IMR-90 (cell line): Measurements from ENCODE around the gene TAGLN2. TPM values are rescaled to one million over a fixed set of nuclear protein-coding genes. Genes with fewer than 3 reads are reported as not detected.
A peak's percentile ranks its signal among the peaks of the same experiment; 100 is the strongest.

Experiments
- ATAC-seq: fragments of 200-7000 bp; cut with Tn5 transposase; 2 replicates; pipeline ENCODE4 v1.9.1; 2020; ENCODE audit warnings: low read depth, mild to moderate bottlenecking, moderate library complexity
- BruUV-seq: library from RNA; stranded (reverse); fragments of 400-500 nt; replicated peaks from 2 replicates; lab custom pipeline; 2021; lab: Mats Ljungman, UMichigan
- CTCF ChIA-PET: fragments of 300-600 bp; formaldehyde crosslinking; extraction: SDS; loops from one replicate; lab custom pipeline; 2021; ENCODE audit warnings: antibody characterized with exemption; lab: Yijun Ruan, JAX
- POLR2A ChIA-PET: fragments of 300-600 bp; sonication (Branson Sonifier 250); formaldehyde crosslinking; loops from one replicate; lab custom pipeline; 2022; ENCODE audit warnings: antibody characterized with exemption; ENCODE audit not compliant: unreplicated experiment; lab: Charles Lee
- DNase-seq: peaks from one replicate; pipeline ENCODE4 v3.0.0; 2013
- H2AFZ ChIP-seq: replicated peaks from 2 replicates; pipeline ENCODE3; 2013; ENCODE audit warnings: low read length, mild to moderate bottlenecking; ENCODE audit not compliant: poor library complexity
- H2AK5ac ChIP-seq: 2 replicates; pipeline ENCODE4 v1.6.1; 2013; ENCODE audit warnings: low read depth, low read length, inconsistent platforms
- H2AK9ac ChIP-seq: replicated peaks from 2 replicates; pipeline ENCODE3; 2013; ENCODE audit warnings: mild to moderate bottlenecking, low read depth, low read length, moderate library complexity; ENCODE audit not compliant: poor library complexity
- H2BK120ac ChIP-seq: 2 replicates; pipeline ENCODE4 v1.6.1; 2013; ENCODE audit warnings: low read depth, low read length, inconsistent platforms
- H2BK15ac ChIP-seq: 3 replicates; pipeline ENCODE4 v1.6.1; 2013; ENCODE audit warnings: low read depth, low read length, inconsistent platforms
- H2BK20ac ChIP-seq: 2 replicates; pipeline ENCODE4 v1.6.1; 2013; ENCODE audit warnings: low read depth, mild to moderate bottlenecking, inconsistent platforms, low read length, moderate library complexity
- H2BK5ac ChIP-seq: 2 replicates; pipeline ENCODE4 v1.6.1; 2013; ENCODE audit warnings: mild to moderate bottlenecking, low read depth, low read length, inconsistent platforms; ENCODE audit not compliant: poor library complexity, severe bottlenecking
- H3K14ac ChIP-seq: replicated peaks from 2 replicates; pipeline ENCODE4 v1.6.1; 2013; ENCODE audit warnings: low read depth, low read length, inconsistent platforms
- H3K18ac ChIP-seq: 2 replicates; pipeline ENCODE4 v1.6.1; 2013; ENCODE audit warnings: low read depth, low read length, control low read depth
- H3K23ac ChIP-seq: 2 replicates; pipeline ENCODE4 v1.6.1; 2013; ENCODE audit warnings: low read depth, low read length, inconsistent platforms
- H3K27ac ChIP-seq: 2 replicates; pipeline ENCODE4 v1.5.1; 2013; ENCODE audit warnings: mild to moderate bottlenecking, control low read depth, low read length; ENCODE audit not compliant: insufficient read depth
- H3K27me3 ChIP-seq: 2 replicates; pipeline ENCODE4 v1.6.1; 2013; ENCODE audit warnings: low read length; ENCODE audit not compliant: control insufficient read depth, insufficient read depth
- H3K36me3 ChIP-seq: 2 replicates; pipeline ENCODE4 v1.6.1; 2013; ENCODE audit warnings: low read length, mixed read lengths; ENCODE audit not compliant: control insufficient read depth, insufficient read depth
- H3K4ac ChIP-seq: 2 replicates; pipeline ENCODE4 v1.6.1; 2013; ENCODE audit warnings: low read depth, low read length, inconsistent platforms
- H3K4me1 ChIP-seq: 2 replicates; pipeline ENCODE4 v1.6.1; 2013; ENCODE audit warnings: low read length, mixed read lengths; ENCODE audit not compliant: control insufficient read depth, insufficient read depth
- H3K4me2 ChIP-seq: 2 replicates; pipeline ENCODE4 v1.6.1; 2013; ENCODE audit warnings: low read depth, mild to moderate bottlenecking, control low read depth, low read length, moderate library complexity
- H3K4me3 ChIP-seq: 2 replicates; pipeline ENCODE4 v1.5.1; 2013; ENCODE audit warnings: low read depth, mild to moderate bottlenecking, control low read depth, low read length, moderate library complexity; ENCODE audit not compliant: insufficient read depth
- H3K56ac ChIP-seq: 2 replicates; pipeline ENCODE4 v1.6.1; 2013; ENCODE audit warnings: low read length, inconsistent platforms; ENCODE audit not compliant: insufficient read depth; ENCODE audit errors: extremely low read depth
- H3K79me1 ChIP-seq, 2 experiments: 2 replicates each; pipeline ENCODE4 v1.6.1; 2013; ENCODE audit warnings: low read length in 2 of 2, inconsistent platforms in 1 of 2, low read depth in 1 of 2
- H3K9ac ChIP-seq: 2 replicates; pipeline ENCODE4 v1.6.1; 2013; ENCODE audit warnings: low read depth, low read length, control low read depth
- H3K9me1 ChIP-seq: 2 replicates; pipeline ENCODE4 v1.6.1; 2013; ENCODE audit warnings: low read length, inconsistent platforms; ENCODE audit not compliant: insufficient read depth
- H3K9me3 ChIP-seq: 2 replicates; pipeline ENCODE4 v1.6.1; 2013; ENCODE audit warnings: low read length; ENCODE audit not compliant: control insufficient read depth, insufficient read depth
- H4K20me1 ChIP-seq: 2 replicates; pipeline ENCODE4 v1.6.1; 2013; ENCODE audit warnings: low read length, inconsistent platforms; ENCODE audit not compliant: insufficient read depth
- H4K5ac ChIP-seq: 2 replicates; pipeline ENCODE4 v1.6.1; 2013; ENCODE audit warnings: mild to moderate bottlenecking, low read depth, low read length, control low read depth
- H4K8ac ChIP-seq, 2 experiments: 2 replicates each; pipeline ENCODE4 v1.6.1; 2013; ENCODE audit warnings: low read depth in 2 of 2, low read length in 2 of 2, control low read depth in 1 of 2, inconsistent platforms in 1 of 2
- H4K91ac ChIP-seq: 2 replicates; pipeline ENCODE4 v1.6.1; 2013; ENCODE audit warnings: low read depth, low read length, inconsistent platforms; ENCODE audit not compliant: insufficient read depth
- BHLHE40 ChIP-seq: fragments of 150-350 bp; IDR thresholded peaks from 2 replicates; pipeline ENCODE4 v1.6.1; 2016; ENCODE audit warnings: mild to moderate bottlenecking, low read depth, low read length
- CEBPB ChIP-seq: IDR thresholded peaks from 2 replicates; pipeline ENCODE4 v1.6.1; 2012; ENCODE audit warnings: low read depth, low read length, improper control_type of control experiment
- CHD1 ChIP-seq: IDR thresholded peaks from 2 replicates; pipeline ENCODE4 v1.6.1; 2012; ENCODE audit warnings: low read depth, low read length, improper control_type of control experiment
- ELK1 ChIP-seq: fragments of 150-350 bp; IDR thresholded peaks from 2 replicates; pipeline ENCODE4 v1.6.1; 2016; ENCODE audit warnings: low read depth, mild to moderate bottlenecking, low read length, moderate library complexity, borderline replicate concordance
- FOS ChIP-seq: fragments of 150-350 bp; IDR thresholded peaks from 2 replicates; pipeline ENCODE4 v1.6.1; 2016; ENCODE audit warnings: low read depth, low read length
- MAFK ChIP-seq: IDR thresholded peaks from 2 replicates; pipeline ENCODE4 v1.6.1; 2012; ENCODE audit warnings: low read depth, low read length, improper control_type of control experiment
- MXI1 ChIP-seq: IDR thresholded peaks from 2 replicates; pipeline ENCODE4 v1.6.1; 2012; ENCODE audit warnings: low read depth, mild to moderate bottlenecking, low read length, moderate library complexity, borderline replicate concordance
- NFE2L2 ChIP-seq: fragments of 150-350 bp; IDR thresholded peaks from 2 replicates; pipeline ENCODE4 v1.6.1; 2016; ENCODE audit warnings: low read depth, mild to moderate bottlenecking, low read length
- POLR2A ChIP-seq: IDR thresholded peaks from 2 replicates; pipeline ENCODE4 v1.6.1; 2012; ENCODE audit warnings: mild to moderate bottlenecking, low read depth, low read length
- RAD21 ChIP-seq: IDR thresholded peaks from 2 replicates; pipeline ENCODE4 v1.6.1; 2012; ENCODE audit warnings: low read length, improper control_type of control experiment
- RCOR1 ChIP-seq: IDR thresholded peaks from 2 replicates; pipeline ENCODE4 v1.6.1; 2012; ENCODE audit warnings: mild to moderate bottlenecking, low read length, improper control_type of control experiment; ENCODE audit not compliant: insufficient replicate concordance
- RFX5 ChIP-seq: IDR thresholded peaks from 2 replicates; pipeline ENCODE4 v1.8.0; 2012; ENCODE audit warnings: low read depth, mild to moderate bottlenecking, low read length, moderate library complexity
- SMC3 ChIP-seq: fragments of 150-350 bp; IDR thresholded peaks from 2 replicates; pipeline ENCODE4 v1.6.1; 2016; ENCODE audit warnings: low read depth, mild to moderate bottlenecking, antibody characterized with exemption, low read length, moderate library complexity
- WGBS, 2 experiments: methylation state at CpG; one replicate each; pipeline versions ENCODE4 v1.1.5 to v1.1.7; 2013; ENCODE audit warnings: missing lambda C conversion rate in 2 of 2; ENCODE audit not compliant: insufficient read length in 1 of 2; ENCODE audit errors: extremely low coverage in 2 of 2; 5-methylcytosine and 5-hydroxymethylcytosine counted together
- dilution Hi-C: fragments of 300-500 bp; cut with HindIII; formaldehyde crosslinking; loops from one replicate; pipeline ENCODE4 v1.14.3; 2018; ENCODE audit warnings: low sequenced_read_pairs; ENCODE audit not compliant: unreplicated experiment
- in situ Hi-C: fragments of 300-500 bp; cut with MboI; formaldehyde crosslinking; loops from 3 replicates; pipeline ENCODE4 v1.14.3; 2019; ENCODE audit warnings: low sequenced_read_pairs, inconsistent platforms, mixed read lengths
- intact Hi-C: fragments of 100-400 bp; cut with micrococcal nuclease; formaldehyde crosslinking; loops from 2 replicates; pipeline ENCODE4 v1.10.0; 2022
- polyA plus RNA-seq, 3 experiments: library from polyadenylated mRNA; depleted of rRNA; stranded (reverse); fragments of >200 nt; gene quantifications; 2 replicates each; pipeline ENCODE4 v1.2.3, GENCODE V29; 2012; ENCODE audit warnings: low replicate concordance in 1 of 3
- total RNA-seq: library from RNA; depleted of rRNA; stranded (reverse); fragments of >200 nt; gene quantifications from 2 replicates; pipeline ENCODE4 v1.2.3, GENCODE V29; 2012
- TF ChIP-seq, protein P1 (sequence below): fragments of 150-350 bp; IDR thresholded peaks from 2 replicates; pipeline ENCODE4 v1.6.1; 2017; ENCODE audit warnings: mild to moderate bottlenecking, antibody characterized with exemption, low read length, low read depth

TAGLN2 gene
- total and polyA plus RNA-seq, 2 of the 4 experiments (the other 2 are of a cell fraction): 440 to 634 TPM

- Histone ChIP-seq H3K4me3 (no peak overlapping the region), H2BK15ac (no peak overlapping the region), H2BK5ac (no peak overlapping the region), H3K14ac (0 out of 2 replicates have a peak overlapping the region, but pooled peaks have one; percentile 7), H2AFZ (no peak overlapping the region), H3K4me1 (peaks cover 9% of the 10 kb centered on the region; the same call in 1 of the 2 replicates), H4K91ac (no peak overlapping the region), H2BK20ac (no peak overlapping the region), H3K36me3 (no peaks in the 10 kb centered on the region), H4K8ac (no peak overlapping the region), H3K27ac (no peak overlapping the region), H3K9me3 (no peaks in the 10 kb centered on the region), H2AK5ac (0 out of 2 replicates have a peak overlapping the region, but pooled peaks have one; percentile 4), H3K9me1 (no peaks in the 10 kb centered on the region), H3K27me3 (no peaks in the 10 kb centered on the region), H3K4ac (no peak overlapping the region), H3K56ac (no peak overlapping the region), H3K79me1 (no peaks in the 10 kb centered on the region), H4K20me1 (0 out of 2 replicates have a peak, but pooled peaks cover 3% of the 10 kb centered on the region), H2BK120ac (no peak overlapping the region), H4K5ac (no peak overlapping the region), H3K4me2 (no peak overlapping the region; the same call in 1 of the 2 replicates), H3K9ac (no peak overlapping the region), H3K23ac (no peak overlapping the region; the same call in 1 of the 2 replicates), H3K18ac (0 out of 2 replicates have a peak overlapping the region, but pooled peaks have one; percentile 36), H2AK9ac (no peak overlapping the region)
- peak; percentile 36 for ATAC-seq
- ChIA-PET CTCF (interaction anchor here (0.8 to 9.2 kb wide), 5 partner anchors 16 to 119 kb away, joined by 3 to 150 read pairs (median 5); no protein-coding TSS in a partner anchor), POLR2A (no interaction called here)
- in situ Hi-C loops (loop anchor here (25.0 kb wide), 1 partner anchor 684 kb away; the partner anchor contains the start of gene ACKR1), dilution Hi-C loops (loop anchor here (25.0 kb wide), 1 partner anchor 109 kb away; the partner anchor contains the start of gene DUSP23), intact Hi-C loops (no loop called here)
- BruUV-seq: no TSS peak
- WGBS, 2 experiments: 52% methylated on average over 2 of the region's 6 CpGs; no CpG with 5 or more reads in 1 of the 2 experiments
- DNase-seq: no peak
- TF ChIP-seq, protein P1, sequence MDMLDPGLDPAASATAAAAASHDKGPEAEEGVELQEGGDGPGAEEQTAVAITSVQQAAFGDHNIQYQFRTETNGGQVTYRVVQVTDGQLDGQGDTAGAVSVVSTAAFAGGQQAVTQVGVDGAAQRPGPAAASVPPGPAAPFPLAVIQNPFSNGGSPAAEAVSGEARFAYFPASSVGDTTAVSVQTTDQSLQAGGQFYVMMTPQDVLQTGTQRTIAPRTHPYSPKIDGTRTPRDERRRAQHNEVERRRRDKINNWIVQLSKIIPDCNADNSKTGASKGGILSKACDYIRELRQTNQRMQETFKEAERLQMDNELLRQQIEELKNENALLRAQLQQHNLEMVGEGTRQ: no peak
- TF ChIP-seq MXI1: no peak
- no peak for TF ChIP-seq NFE2L2
- TF ChIP-seq RCOR1: no peak
- TF ChIP-seq BHLHE40: no peak
- TF ChIP-seq POLR2A: no peak
- TF ChIP-seq CEBPB: no peak
- no peak for TF ChIP-seq SMC3
- TF ChIP-seq RFX5: no peak
- no peak for TF ChIP-seq CHD1
- no peak for TF ChIP-seq FOS
- no peak for TF ChIP-seq MAFK
- TF ChIP-seq ELK1: no peak
- no peak for TF ChIP-seq RAD21
Measured at GRCh38 chr1:159895836-159896545, 29.3 kb downstream of the TAGLN2 start.
